CD4-positive, alpha-beta T cell treated with Interleukin-15 for 1 hour (primary cell): Measurements from ENCODE around the gene ONECUT3.

Experiments
- DNase-seq: peaks from one replicate; pipeline ENCODE4 v3.0.0-alpha.2; 2020

ONECUT3 gene

DNA sequence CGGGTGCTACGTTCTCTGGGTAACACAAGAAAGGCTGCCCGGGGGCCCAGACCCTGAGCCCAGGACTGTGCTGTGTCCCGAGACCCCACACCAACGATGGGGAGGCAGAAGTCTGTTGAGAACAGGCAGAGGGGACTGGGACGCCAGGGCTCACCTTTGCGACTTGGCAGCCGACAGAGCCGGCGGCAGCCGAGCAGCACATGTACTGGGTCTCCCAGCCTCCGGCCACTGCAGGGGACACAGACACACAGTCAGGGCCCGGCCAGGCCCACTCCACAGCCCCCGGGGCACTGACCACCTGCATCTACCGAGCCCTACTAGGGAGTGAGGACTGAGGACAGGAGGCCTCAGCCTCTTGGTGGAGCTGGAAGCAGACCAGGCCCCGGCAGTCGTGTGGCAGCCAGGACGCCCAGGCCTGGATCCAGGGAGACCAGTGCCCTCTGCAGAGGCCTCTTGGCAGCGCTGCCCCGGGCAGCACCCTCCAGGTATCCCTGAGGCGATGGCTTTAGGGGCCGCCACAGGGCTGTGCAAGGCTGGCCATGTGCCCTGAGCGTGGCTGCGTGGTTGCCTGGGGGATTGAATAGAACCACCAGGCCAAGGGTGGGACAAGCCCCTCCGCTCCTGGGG lies 64.4 kb downstream of the ONECUT3 start:
- DNase-seq, result no peak

DNA sequence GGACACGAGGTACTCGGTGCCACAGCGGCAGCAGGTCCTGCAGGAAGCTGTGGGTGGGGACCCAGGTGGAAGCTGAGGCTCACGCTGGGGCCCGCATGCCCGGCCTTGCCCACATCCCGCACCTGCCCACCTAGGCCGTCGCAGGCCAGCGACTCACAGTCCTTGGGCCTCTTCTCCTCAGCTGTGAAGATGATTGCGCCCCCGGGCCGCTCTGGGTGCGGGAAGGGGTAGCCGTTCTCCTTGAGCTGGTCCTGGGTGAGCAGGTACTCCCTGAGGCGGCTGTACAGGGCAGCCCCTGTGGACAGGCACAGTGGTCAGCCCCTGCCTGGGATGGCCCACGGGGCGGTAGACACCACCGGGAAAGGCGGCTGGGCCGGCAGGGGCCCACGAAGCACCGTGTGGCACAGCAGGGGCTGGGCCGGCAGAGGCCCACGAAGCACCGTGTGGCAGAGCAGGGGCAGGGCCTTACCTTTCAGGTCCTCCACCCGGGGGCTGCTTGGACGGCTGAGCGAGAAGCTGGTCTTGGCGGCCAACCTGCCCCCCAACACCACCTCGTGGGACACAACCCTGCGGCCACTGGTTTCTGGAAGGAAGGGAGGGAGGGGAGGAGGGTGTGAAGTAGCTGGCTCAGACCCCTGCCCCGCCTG lies 65.4 kb downstream of the ONECUT3 start:
- DNase-seq, result no peak

DNA sequence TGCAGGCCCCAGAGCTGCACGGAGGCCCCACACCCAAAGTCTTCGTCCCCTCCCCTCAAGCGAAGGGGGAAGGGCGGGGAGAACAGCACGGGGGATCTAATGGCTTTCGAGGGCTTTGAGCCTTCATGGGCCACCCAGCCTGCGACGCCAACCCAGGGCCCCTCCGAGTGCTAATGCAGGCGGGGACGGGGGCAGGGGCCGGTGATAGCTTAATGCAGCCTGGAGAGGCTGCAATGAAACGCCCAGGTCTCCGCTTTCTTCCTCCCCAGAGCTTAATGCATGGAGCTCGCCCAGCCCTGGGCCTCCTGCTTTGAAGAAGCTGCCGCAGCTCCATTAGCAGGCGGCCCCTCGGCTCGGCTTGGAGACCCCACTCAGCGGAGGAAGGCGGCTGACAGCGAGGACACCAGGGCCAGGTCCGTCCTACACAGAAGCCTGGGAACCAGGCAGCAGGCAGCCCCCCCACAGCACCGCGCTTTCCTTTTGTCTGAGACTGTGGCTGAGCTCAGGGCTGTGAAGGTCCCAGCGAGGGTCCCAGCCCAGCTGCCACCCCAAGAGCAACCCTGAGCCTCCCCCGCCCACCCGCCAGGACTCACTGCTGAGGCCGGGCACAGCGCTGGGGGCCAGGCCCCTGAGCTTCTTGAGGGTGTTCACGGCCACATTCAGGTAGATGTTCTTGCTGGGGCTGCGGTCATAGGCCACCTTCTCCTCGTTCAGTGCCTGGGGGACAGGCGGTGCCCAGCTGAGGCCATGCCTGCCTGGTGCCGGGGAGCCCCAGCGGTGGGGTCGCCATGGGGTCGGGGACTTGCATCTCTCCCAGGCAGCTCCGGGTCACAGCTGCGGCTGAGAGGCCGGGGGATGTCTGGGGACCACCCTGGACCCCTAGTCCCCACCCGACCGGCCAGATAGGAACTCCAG lies 66.3 kb downstream of the ONECUT3 start:
- no peak for DNase-seq

DNA sequence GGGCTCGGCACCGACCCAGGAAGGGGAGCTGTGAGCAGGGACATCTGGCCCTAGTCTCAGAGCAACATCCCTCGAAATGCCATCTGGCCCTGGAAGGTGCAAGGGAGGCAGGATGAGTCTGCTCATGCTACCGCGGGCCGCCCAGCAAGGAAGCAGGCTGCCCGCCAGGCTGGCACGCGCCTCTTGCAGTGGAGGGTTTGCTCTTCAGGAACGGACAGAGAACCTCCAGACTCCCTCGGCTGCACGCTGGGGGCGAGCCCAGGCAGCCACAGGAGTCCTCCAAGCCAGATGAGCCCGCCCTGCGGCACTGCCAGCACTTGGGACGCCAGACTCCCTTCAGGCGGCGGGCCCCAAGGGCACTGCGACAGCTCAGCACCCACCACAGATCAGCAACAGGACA lies 68.9 kb downstream of the ONECUT3 start:
- DNase-seq, result no peak

DNA sequence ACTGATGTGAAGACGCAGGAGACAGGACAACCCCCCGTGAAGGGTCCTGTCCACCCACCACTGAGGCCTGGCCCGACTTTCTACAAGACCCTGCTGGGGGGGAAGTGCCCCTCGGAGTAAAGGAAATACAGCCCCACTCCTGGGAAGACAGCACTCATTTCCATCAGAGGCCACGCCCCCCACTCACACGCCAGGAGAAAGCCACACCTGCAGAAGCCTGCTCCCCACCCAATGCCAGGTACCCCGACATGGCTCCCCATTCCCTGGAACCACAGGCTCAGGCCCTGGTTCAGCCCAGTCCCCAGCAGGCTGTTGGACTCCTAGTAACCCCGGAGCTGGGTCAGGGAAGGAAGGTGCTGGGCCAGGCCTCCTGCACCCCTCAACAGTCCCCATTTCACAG lies 69.7 kb downstream of the ONECUT3 start:
- no peak for DNase-seq

DNA sequence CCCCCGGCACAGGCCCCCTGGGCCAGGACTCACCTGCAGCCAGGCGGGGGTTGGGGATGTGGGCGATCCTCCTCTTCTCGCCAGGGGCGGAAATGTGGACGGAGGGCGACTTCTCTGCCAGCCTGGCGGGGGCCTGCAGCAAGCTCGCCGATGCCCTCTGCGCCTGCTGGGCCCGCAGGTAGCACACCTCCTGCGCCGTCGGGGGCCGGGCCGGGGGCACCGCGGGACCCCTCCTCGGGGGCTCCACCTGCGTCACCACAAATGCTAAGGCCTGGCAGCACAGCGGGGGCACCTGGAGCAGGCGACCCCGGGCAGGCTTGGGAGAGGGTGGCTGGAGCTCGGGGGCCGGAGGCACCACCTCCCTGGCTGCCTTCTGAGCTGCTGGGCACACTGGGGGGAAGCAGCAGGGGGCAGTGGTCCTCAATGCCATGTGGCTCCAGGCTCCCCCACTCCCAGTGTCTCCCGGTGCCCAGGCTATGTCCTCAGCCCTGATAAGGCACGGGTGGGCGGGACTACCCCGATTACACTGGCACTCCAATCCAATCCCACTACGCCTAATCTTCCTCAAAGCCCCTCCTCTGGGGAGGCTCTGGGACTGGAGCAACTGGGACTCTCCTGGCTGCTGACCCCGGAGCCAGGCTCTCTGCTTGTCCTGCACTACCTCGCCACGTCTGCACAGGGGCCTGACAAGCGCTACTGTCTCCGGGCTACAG lies 70.4 kb downstream of the ONECUT3 start:
- DNase-seq, result no peak

DNA sequence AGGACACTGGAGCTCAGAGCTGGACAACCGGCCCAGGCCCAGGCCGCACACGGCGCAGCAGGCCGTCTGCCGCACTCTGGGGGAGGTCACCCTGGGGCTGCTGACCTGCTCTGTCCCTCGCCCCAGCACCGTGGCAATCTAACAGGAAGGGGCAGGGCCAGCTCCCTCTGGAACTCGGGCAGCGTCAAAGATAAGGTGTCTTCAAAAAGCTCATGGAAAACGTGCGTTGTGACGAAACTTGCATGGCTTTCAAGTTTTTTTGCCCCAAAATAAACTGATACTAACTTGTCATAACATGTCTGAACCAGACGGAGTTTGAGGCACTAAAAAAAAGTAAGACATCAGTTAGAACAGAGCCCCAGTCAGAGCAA lies 70.9 kb downstream of the ONECUT3 start:
- DNase-seq, result no peak

DNA sequence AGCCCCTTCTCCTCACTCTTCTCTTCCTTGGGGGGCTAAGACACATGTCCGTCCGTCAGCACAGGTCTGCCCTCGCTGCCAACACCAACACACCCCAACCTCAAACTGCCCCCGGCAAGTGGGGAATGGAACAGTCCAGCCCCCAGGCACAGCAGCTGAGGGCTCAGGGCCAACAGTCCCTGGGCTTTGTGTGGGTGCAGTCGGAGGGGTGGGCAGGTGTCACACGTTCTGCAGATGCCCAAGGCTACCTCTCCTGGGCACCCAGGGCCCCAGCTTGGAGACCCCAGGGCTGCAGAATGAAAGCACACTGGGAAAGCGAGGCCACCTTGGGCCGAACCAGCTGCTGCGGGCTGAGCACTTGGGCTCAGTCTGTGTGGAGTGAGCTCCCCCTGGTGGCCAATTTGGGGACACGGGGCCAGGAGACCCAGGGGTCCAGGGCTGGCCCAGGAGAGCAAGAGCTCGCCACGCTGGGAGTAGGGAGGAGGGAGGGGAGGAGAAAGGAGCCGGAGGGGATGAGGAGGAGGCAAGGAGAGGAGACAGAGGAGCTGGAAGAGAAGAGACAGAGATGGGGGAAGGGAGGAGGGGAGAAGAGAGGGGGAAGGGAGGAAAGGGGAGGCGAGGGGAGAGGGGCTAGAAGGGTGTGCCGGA lies 72.7 kb downstream of the ONECUT3 start:
- DNase-seq, result peak; percentile 72

DNA sequence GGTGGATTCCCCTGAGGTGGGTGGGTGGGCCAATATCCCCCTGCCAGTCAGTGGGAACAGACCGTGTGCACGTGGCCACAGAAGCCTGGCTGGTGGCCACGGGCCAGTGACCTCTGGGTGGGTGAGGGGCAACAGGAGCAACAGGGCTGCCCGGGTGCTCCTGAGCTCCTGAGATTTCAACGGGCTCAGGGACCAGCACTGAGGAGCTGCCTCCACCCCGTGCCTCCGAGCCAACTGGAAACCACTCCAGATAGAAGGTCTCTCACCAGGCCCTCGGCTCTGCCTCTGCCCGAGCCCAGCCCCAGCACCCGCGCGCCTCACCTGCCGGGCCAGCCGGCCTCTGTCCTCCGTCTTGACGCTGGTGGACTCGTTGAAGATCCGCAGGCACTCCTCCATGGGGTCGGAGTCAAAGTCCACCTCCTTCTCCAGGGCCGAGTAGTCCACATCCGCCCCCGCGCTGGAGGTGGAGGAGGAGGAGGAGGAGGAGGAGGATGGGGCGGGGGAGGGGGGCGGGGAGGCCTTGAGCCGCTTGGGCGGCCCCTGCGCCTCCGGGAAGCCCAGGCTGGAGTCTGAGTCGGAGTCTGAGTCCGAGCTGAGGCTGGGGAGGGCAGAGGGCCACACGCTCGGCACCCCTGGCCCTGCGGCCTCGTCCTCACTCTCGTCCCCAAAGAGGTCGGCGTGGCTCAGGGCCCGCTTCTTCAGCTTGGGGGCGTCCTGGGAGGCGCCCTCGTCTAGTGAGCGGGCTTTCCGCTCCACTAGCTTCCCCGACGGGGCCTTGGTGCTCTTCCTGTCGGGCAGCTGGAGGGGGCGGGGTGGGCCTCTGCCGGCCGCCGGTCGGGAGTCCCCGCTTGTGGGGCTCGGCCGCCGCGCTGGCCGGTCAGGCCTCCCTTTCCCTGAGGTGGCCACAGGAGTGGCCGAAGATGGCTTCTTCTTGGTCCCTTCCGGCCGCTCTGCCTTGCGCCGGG lies 73.5 kb downstream of the ONECUT3 start:
- DNase-seq, result no peak

DNA sequence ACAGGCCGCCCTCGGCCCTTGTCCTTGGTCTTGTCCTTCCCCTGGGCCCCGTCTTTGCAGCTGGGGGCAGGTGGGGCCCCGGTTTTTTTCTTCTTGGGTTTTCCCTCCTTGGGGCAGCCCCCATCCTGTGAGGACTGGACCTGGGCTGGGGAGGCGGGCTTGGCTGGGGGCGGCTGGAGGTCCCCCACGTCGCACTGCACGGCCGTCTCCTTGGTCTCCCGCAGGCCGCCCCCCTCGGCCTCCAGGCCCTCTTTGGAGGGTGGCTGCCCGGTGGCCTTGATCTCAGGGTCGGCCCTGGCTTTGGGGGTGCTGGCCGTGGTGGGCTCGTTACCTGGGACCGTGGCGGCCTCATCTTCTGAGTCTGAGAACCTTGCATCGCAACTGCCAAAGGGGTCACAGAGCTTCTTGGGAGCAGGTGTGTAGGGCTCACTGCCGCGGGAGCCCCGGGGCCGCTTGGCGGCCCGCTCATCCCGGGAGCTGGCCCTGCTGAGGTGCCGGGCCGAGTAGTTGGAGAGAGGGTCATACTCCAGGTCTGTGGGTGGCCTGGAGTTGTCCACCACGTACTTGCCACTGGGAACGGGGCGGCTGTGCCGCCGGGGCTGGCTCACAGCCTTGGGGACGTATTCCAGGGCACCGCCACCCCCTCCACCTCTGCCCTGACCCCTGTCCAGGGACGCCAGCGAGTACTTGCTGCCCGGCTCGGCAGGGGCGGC lies 74.4 kb downstream of the ONECUT3 start:
- no peak for DNase-seq

DNA sequence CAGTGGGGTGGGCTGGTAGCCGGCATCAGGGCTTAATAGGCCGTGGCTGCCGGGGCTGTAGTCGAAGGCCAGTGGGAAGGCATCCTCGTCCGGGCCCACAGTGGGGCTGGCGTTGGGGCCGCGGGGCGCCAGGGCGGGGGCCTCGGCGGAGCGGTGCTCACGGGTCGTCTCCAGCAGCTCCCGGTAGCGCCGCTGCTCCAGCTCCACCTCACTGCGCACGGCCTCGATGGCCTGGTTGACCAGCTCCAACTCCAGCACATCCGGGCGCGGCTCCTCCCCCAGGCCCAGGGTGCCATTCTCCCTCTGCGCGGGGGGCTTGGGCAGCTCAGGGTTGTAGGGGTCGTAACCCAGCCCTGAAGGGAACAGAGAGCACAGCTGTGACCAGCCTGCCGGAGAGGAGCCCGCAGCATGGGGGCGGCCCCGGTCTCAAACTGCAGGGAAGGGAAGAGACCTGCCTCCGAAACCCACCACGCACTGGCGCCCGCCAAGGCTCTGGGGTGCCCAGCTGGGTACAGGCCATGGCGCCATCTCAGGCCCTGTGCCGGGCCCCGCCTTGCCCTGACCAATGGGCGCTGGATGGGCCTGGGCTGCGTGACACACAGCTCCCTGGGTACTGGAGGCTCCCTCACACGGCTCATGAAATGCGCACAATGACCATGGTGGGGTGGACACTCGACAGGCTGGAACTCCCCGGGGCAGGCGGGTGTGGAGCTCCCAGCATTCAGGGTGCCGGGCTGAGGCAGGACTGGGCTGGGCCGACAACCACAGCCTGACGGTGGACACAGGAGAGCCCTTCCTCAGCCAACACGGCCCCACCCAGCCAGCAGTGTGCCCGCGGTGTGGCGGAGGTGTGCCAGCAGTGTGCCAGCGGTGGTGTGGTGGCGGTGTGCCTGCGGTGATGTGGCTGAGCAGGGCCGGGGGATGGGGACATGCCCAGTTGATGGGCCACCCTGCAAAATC lies 75.3 kb downstream of the ONECUT3 start:
- no peak for DNase-seq

DNA sequence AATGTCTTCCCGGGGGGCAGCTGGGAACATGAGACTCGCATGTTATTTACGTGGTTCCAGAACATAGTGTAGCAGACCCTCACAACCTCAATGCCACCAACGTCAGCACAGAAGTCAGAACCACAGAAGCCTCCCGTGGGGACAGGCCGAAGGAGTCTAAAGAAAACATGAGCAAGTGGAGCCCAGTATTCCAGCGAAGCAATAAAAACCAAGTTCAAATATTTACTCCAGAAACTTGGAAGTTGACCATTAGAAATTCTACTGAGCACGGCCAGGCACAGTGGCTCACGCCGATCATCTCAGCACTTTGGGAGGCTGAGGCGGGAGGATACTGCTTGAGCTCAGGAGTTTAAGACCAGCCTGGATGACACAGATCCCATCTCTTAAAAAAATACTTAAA lies 76.7 kb downstream of the ONECUT3 start:
- DNase-seq, result no peak

DNA sequence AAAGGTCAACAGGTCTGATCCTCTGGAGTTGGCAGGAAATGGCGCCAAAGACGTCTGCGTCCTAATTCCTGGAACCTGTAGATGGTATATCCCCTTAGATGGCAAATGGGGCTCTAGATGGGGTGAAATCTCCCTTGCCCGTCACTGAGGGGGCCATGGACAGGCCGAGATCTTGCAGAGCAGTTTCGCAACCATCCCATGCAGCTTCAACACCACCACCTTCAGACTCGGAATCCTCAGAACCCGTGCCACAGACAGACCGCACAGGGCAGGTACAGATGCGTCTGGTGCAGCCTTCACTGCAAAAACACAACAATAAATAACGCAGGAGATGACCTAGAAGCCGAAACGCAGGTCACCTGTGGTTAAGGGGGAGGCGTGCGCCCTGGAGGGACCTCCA lies 77.3 kb downstream of the ONECUT3 start:
- no peak for DNase-seq
